ENCODE results near the gene TAC4. TPM values are rescaled to one million over a fixed set of nuclear protein-coding genes. Genes with fewer than 3 reads are reported as not detected.
A peak's percentile ranks its signal among the peaks of the same experiment; 100 is the strongest.

TAC4 gene
- total and polyA plus RNA-seq, 4 donors: not detected

GRCh38 chr17:49859991-49860953, 12.4 kb upstream of the TAC4 start:
- no peak for DNase-seq (ENCODE audit: low spot score)
- 49% methylated on average over 20 of the region's 20 CpGs for WGBS
- TF ChIP-seq HNF4G (IDR thresholded peaks at IDR 0.05): no peak
- TF ChIP-seq RAD21 (IDR thresholded peaks at IDR 0.05): peak in 1 of 2 donors; percentile 19
- no peak for TF ChIP-seq SP1 (IDR thresholded peaks at IDR 0.05)
- TF ChIP-seq JUND (IDR thresholded peaks at IDR 0.05): no peak
- TF ChIP-seq ZBTB33 (IDR thresholded peaks at IDR 0.05): no peak
- peaks cover 0 to 7% (median 3%) of the 10 kb centered on the region in 4 donors for H3K4me1 ChIP-seq (ENCODE audit: control insufficient read depth in 4 of 4, insufficient read depth in 4 of 4, low read length in 3 of 4)
- no peaks in the 10 kb centered on the region for H3K36me3 ChIP-seq (ENCODE audit: control insufficient read depth in 4 of 4, insufficient read depth in 3 of 4, low read depth in 1 of 4, low read length in 3 of 4)
- no peaks in the 10 kb centered on the region for H3K27me3 ChIP-seq (ENCODE audit: control insufficient read depth in 4 of 4, insufficient read depth in 4 of 4, low read length in 3 of 4)
- no peaks in the 10 kb centered on the region for H3K9me3 ChIP-seq (ENCODE audit: control insufficient read depth in 4 of 4, low read length in 3 of 4)
- H3K4me3 ChIP-seq (ENCODE audit: low read depth in 1 of 3, low read length in 3 of 3): no peak overlapping the region
- no peak overlapping the region for H3K9ac ChIP-seq (ENCODE audit: low read depth in 1 of 2, low read length in 2 of 2)
- H3K27ac ChIP-seq (ENCODE audit: low read depth in 1 of 2, low read length in 2 of 2): no peak overlapping the region

- DNase-seq (ENCODE audit: low spot score): no peak
- Histone ChIP-seq H3K9me3 (ENCODE audit: control insufficient read depth in 4 of 4, low read length in 3 of 4) (no peaks in the 10 kb centered on the region), H3K4me3 (ENCODE audit: low read depth in 1 of 3, low read length in 3 of 3) (no peak overlapping the region), H3K27me3 (ENCODE audit: control insufficient read depth in 4 of 4, insufficient read depth in 4 of 4, low read length in 3 of 4) (no peaks in the 10 kb centered on the region), H3K9ac (ENCODE audit: low read depth in 1 of 2, low read length in 2 of 2) (no peak overlapping the region), H3K4me1 (ENCODE audit: control insufficient read depth in 4 of 4, insufficient read depth in 4 of 4, low read length in 3 of 4) (peaks cover 0 to 7% (median 3%) of the 10 kb centered on the region in 4 donors), H3K36me3 (ENCODE audit: control insufficient read depth in 4 of 4, insufficient read depth in 3 of 4, low read depth in 1 of 4, low read length in 3 of 4) (no peaks in the 10 kb centered on the region), H3K27ac (ENCODE audit: low read depth in 1 of 2, low read length in 2 of 2) (no peak overlapping the region)
- WGBS: 73% methylated on average over 6 of the region's 6 CpGs
- TF ChIP-seq ATF3 (IDR thresholded peaks at IDR 0.05) (no peak), HNF4G (IDR thresholded peaks at IDR 0.05) (no peak), CTCF (IDR thresholded peaks at IDR 0.05; ENCODE audit: low read depth, low read length, missing input control) (no peak), NR2F2 (IDR thresholded peaks at IDR 0.05) (no peak), RAD21 (IDR thresholded peaks at IDR 0.05) (no peak), REST (IDR thresholded peaks at IDR 0.05) (no peak), TAF1 (conservative IDR thresholded peaks at IDR 0.05) (no peak)
These were observed 10.9 kb upstream of the TAC4 start for GRCh38 chr17:49858796-49859195.
